Kidney (tissue), 14 donors: Measurements from ENCODE around the gene WASHC2A. TPM values are rescaled to one million over a fixed set of nuclear protein-coding genes. Genes with fewer than 3 reads are reported as not detected.
"Not testable (repeated sequence)": the region's sequence is repeated elsewhere in the genome, so short reads cannot be mapped to it uniquely, and the experiment has no call there.

Source experiments
- DNase-seq, 5 donors: peaks; one replicate each; pipeline ENCODE4 v3.0.0-alpha.2; 2013 to 2020
- FAIRE-seq: peaks from 2 replicates; lab custom pipeline; 2012; peaks lifted over from hg19 to GRCh38; lab: Jason Lieb, UNC
- H3K27ac ChIP-seq, 2 donors: one replicate each; pipeline ENCODE4 v1.7.0; 2013; ENCODE audit warnings: low read depth in 2 of 2, low read length in 2 of 2, inconsistent platforms in 1 of 2
- H3K27me3 ChIP-seq: one replicate; pipeline ENCODE4 v1.7.1; 2013; ENCODE audit warnings: low read length, inconsistent platforms; ENCODE audit not compliant: control insufficient read depth, insufficient read depth
- H3K36me3 ChIP-seq, 3 donors: one replicate each; pipeline versions ENCODE4 v1.7.0 to v1.7.1; 2013; ENCODE audit warnings: low read length in 3 of 3, control low read depth in 1 of 3, inconsistent platforms in 1 of 3; ENCODE audit not compliant: insufficient read depth in 3 of 3, control insufficient read depth in 2 of 3
- H3K4me1 ChIP-seq, 3 donors: one replicate each; pipeline versions ENCODE4 v1.7.0 to v1.7.1; 2013; ENCODE audit warnings: low read length in 3 of 3, inconsistent platforms in 1 of 3, low read depth in 1 of 3; ENCODE audit not compliant: control insufficient read depth in 2 of 3, insufficient read depth in 2 of 3
- H3K4me3 ChIP-seq, 3 donors: one replicate each; pipeline versions ENCODE4 v1.7.0 to v1.8.1; 2013; ENCODE audit warnings: low read length in 3 of 3, control low read depth in 1 of 3, inconsistent platforms in 1 of 3
- H3K9ac ChIP-seq, 3 donors: one replicate each; pipeline versions ENCODE4 v1.7.0 to v1.7.1; 2013; ENCODE audit warnings: low read length in 3 of 3, control low read depth in 1 of 3, inconsistent platforms in 1 of 3
- H3K9me3 ChIP-seq, 3 donors: one replicate each; pipeline versions ENCODE4 v1.7.0 to v1.7.1; 2013; ENCODE audit warnings: low read length in 3 of 3, control low read depth in 1 of 3, inconsistent platforms in 1 of 3; ENCODE audit not compliant: control insufficient read depth in 2 of 3, insufficient read depth in 1 of 3
- intact Hi-C: fragments of 100-400 bp; cut with DNase I; formaldehyde crosslinking; loops from one replicate; pipeline ENCODE4 v1.11.1; 2022
- polyA plus RNA-seq: library from polyadenylated mRNA; stranded (reverse); fragments of 350-450 nt; fragmentation: Illumina TruSeq; extraction: RNeasy Lipid Tissue Mini Kit (QIAGEN cat#74804); gene quantifications from one replicate; pipeline ENCODE4 v1.2.3, GENCODE V29; 2014; ENCODE audit warnings: low read depth, low replicate concordance; ENCODE audit not compliant: insufficient read depth
- total RNA-seq: library from RNA; stranded (reverse); fragmentation: NEBNext Ultra II Directional; extraction: Animal tissue kit (Norgen Biotek cat#: 25700); gene quantifications from one replicate; pipeline ENCODE4 v1.2.1, GENCODE V29; 2021
- TF ChIP-seq, protein P1 (sequence below): IDR thresholded peaks from 3 replicates; pipeline ENCODE4 v1.5.1; 2012; ENCODE audit warnings: mild to moderate bottlenecking, moderate library complexity, borderline replicate concordance; ENCODE audit not compliant: insufficient read depth; ENCODE audit errors: extremely low read depth
- donor health status: control.
- donor health status: control.
- donor health status: control.
- donor health status: control.
- donor health status: control.
- donor health status: DM: yes; HTN: yes; CAD: no.
- donor health status: Normal renal cell carcinoma (clear cell type).

The WASHC2A gene
- total and polyA plus RNA-seq, 2 donors from 2014 or later = 24.4 to 42.2 TPM

DNA sequence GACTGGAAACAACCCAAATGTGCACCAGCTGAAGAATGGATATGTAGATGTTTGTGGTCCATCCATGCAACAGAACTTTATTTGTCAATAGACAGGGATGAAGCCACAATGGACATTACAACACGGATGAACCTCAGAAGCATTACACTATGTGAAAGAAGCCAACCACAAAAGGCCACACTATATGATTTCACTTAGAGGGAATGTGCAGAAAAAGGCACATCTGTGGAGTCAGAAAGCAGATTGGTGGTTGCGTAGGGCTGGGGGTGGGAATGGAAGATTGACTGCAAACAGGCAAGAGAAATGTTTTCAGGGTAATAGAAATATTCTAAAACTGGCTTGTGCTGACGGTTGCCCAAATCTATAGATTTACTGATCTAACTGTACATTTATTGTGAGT lies 34.3 kb upstream of the WASHC2A start:
- DNase-seq (no peak), FAIRE-seq (no peak)
- Histone ChIP-seq H3K9ac (no peak overlapping the region), H3K36me3 (no peaks in the 10 kb centered on the region), H3K27ac (no peak overlapping the region), H3K4me3 (no peak overlapping the region), H3K9me3 (no peaks in the 10 kb centered on the region), H3K4me1 (no peaks in the 10 kb centered on the region), H3K27me3 (no peaks in the 10 kb centered on the region)
- TF ChIP-seq, protein P1, sequence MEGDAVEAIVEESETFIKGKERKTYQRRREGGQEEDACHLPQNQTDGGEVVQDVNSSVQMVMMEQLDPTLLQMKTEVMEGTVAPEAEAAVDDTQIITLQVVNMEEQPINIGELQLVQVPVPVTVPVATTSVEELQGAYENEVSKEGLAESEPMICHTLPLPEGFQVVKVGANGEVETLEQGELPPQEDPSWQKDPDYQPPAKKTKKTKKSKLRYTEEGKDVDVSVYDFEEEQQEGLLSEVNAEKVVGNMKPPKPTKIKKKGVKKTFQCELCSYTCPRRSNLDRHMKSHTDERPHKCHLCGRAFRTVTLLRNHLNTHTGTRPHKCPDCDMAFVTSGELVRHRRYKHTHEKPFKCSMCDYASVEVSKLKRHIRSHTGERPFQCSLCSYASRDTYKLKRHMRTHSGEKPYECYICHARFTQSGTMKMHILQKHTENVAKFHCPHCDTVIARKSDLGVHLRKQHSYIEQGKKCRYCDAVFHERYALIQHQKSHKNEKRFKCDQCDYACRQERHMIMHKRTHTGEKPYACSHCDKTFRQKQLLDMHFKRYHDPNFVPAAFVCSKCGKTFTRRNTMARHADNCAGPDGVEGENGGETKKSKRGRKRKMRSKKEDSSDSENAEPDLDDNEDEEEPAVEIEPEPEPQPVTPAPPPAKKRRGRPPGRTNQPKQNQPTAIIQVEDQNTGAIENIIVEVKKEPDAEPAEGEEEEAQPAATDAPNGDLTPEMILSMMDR = no peak
- intact Hi-C loops = no loop called here

DNA sequence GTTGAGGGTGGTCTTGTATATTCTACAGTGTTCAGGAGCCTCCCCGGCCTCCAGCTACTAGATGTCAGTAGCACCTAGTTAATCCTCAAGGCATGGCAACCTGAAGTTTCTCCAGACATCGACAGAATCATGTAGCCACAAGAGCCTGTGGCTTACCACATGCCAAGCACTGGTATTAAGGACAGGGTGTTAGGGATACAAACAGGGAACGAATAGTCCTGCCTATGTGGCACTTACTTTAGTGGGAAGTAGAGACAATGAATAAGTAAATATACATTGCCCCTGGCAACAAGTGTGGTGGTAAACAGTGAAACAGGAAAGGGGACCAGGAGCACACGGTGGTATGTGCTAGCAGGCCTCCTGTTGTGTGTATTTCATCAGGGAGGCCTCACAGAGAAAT lies 32.4 kb upstream of the WASHC2A start:
- H3K27ac ChIP-seq, DNase-seq, intact Hi-C loops: not testable (repeated sequence)

DNA sequence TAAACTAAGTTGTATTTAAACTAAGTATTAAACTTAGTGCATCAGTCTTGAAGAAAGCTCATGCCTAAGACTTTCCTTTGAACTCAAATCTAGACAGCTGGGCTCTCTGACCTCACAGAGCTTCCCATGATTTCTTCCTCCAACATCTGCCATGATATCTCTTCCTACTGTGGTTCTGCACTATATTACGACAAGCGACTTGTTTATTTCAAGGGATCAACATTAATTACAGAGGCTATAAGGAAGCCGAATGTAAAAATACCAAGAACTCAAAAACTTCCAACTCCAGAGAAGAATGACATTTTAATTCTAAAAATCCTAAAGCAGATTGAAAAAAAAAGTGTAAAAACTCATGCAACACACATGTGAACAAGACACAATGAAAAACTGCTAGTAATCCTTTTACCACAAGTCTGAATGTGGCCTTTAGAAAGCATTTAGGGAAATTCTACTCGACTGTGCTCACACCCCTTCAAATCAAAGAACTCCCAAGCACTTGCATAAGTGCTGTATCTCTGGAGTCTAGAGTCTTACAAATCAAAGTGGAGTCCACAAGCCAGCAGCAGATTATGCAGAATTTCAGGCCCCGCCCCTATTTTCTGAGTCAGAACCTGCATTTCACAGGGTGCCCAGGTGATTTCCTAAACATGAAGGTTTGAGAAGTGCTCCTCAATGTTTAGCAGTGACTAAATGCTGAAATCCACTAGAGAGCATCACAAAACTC lies 22.7 kb upstream of the WASHC2A start:
- TF ChIP-seq, protein P1 = no peak
- Histone ChIP-seq H3K27me3 (no peaks in the 10 kb centered on the region), H3K4me1 (no peaks in the 10 kb centered on the region), H3K27ac (no peak overlapping the region), H3K36me3 (no peaks in the 10 kb centered on the region), H3K9ac (no peak overlapping the region), H3K9me3 (no peaks in the 10 kb centered on the region), H3K4me3 (no peak overlapping the region)
- no peak for DNase-seq
- intact Hi-C loops = no loop called here
- FAIRE-seq = no peak

More for the DNA sequence above, 32.4 kb upstream of the WASHC2A start:
- H3K36me3 ChIP-seq, FAIRE-seq, H3K4me1 ChIP-seq, H3K27me3 ChIP-seq, H3K9ac ChIP-seq, H3K4me3 ChIP-seq, H3K9me3 ChIP-seq: not testable (repeated sequence)

DNA sequence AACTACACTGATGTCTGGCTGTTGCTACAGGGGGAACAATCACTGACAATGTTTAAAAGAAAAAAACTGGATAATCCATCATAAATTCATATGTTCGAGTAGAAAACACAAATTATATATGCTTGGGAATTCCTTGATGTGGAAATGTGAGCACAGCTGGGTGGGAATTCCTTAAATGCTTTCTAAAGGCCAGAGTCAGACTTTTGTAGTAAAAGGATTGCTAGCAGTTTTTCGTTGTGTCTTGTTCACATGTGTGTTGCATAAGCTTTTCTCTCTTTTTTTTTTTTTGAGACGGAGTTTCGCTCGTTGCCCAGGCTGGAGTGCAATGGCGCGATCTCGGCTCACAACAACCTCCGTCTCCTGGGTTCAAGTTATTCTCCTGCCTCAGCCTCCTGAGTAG lies 21.3 kb upstream of the WASHC2A start:
- H3K9me3 ChIP-seq, intact Hi-C loops, FAIRE-seq, H3K4me1 ChIP-seq, H3K27me3 ChIP-seq, H3K4me3 ChIP-seq, H3K36me3 ChIP-seq, H3K9ac ChIP-seq, H3K27ac ChIP-seq: not testable (repeated sequence)
- peak in 1 of 5 donors; percentile 2 for DNase-seq

DNA sequence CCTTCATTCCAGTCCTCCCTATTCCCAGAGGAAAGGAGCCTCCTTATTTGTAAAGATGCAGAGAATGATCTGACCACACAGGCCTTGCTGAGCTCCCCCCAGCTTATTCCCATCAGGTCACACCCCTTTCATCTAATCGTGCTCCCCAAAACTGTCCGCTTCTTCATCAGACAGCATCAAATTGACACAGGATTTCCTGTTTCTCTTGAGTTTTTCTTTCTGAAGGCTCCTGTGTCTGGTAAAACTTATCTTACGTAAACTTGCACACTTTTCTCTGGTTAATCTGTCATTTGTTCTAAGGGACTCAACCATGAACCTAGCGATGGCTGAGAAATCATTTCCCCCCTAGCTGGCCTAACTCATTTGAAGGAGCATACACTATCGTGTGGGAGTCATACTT lies 20.2 kb upstream of the WASHC2A start:
- H3K27me3 ChIP-seq, FAIRE-seq, H3K36me3 ChIP-seq, DNase-seq, intact Hi-C loops, H3K9ac ChIP-seq, H3K4me3 ChIP-seq, H3K27ac ChIP-seq, H3K4me1 ChIP-seq, H3K9me3 ChIP-seq: not testable (repeated sequence)

DNA sequence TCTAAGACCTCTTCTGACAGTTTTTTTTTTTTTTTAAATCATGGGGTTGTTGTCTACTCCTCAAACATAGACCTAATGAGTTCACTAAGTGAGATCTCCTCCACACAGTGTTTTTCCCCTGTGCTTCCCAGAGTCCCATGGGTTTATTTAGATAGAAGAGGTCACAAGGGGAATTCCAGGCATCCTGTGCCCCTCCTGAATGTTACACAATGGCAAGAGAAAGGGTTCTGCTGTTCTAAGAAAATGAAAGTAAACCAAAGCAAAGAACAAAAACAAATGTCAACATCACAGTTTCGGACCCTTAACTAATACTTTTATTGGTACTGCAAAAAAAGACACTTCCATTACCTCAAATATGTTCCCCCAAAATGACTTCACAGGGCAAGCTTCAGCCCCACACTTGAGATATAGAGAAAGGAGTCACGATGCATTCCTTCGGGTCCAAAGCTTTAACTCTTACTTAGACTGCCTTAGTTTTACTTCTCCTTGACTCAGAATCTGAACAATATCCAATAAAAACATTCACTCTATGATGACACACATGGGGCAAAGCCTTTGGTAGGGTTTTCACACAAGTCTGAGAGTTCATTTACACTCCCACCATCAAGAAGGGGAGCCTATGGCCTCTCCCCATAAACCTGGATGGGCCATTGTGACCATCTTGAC lies 15.6 kb upstream of the WASHC2A start:
- H3K9me3 ChIP-seq, H3K9ac ChIP-seq, H3K27me3 ChIP-seq, H3K4me1 ChIP-seq, intact Hi-C loops, FAIRE-seq, H3K4me3 ChIP-seq, H3K27ac ChIP-seq, H3K36me3 ChIP-seq, DNase-seq: not testable (repeated sequence)
